ENCODE data around the gene TBC1D20.
"Not testable (repeated sequence)": the region's sequence is repeated elsewhere in the genome, so short reads cannot be mapped to it uniquely, and the experiment has no call there.

Gene TBC1D20

DNA sequence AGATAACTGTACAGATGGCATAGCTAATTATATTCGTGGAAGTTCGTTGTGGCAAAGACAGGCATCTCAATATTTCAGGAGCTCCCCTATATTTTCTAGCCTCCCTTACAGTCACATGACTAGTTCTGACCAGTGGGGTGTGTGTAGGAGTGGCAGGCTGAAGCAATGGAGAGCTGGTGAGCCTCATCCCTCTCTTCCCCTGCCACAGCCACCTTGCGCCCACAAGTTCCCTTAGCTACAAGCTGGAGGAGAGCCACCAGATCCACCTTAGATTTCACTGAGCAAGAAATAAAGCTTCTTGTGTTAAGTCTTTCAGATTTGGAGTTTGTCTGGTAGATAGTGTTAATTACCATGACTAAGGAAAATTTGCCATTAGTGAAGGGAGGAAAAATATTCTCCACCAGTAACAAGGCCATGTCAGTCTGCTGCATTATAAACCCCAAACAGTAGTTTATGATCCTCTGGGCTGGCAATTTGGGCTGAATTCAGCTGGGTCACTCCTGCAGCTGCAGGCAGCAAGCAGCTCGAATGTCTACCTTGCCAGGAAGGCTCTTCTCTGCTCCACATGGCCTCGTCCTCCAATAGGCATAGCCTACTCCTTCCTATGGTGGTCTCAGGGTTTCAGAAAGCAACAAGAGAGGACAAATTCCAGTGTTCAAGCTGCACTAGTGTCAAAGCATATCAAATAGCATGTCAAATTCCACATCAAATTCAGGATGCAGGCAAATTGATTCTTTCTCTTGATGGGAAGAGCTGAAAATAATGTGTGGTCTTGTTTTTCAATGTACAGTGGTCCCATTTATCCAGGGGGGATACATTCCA is 61.7 kb downstream of the TBC1D20 start:
- DNase-seq (ENCODE audit: low read depth), result no peak

DNA sequence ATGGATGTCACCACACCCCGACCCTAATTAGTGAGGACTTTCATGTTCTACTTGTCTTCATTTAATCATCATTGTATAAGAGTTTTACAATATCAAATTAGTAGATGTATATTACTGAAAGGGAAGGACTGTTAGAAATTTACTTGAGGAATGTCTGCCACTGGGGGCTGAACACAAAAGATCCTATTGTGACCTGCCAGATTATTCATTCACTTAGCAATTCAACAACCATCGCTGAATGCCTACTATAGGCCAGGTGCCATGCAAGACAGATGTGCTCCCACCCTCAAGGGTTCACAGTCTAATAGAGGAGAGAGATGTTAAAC is 62.2 kb downstream of the TBC1D20 start:
- DNase-seq (ENCODE audit: low read depth), result no peak

DNA sequence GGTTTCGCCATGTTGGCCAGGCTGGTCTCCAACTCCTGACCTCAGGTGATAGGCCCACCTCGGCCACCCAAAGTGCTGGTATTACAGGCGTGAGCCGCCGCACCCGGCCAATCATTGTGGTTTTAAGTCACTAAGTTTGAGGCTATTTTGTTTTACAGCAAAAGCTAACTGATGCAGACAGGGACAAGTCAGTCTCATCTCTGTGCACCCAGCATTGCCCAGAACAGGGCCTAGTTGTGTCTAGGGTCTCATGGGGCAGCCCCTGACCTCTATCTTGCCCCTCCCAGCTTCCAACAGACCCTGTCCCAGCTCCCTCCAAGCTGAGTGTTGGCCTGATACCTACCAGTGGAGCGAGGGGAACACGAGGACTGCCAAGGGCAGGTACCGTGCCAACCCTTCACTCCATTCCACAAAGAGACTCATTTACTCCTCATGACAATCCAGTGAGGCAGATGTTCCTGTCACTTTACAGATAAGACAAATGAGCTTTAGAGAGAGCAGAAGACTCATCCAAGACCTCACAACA is 63.1 kb downstream of the TBC1D20 start:
- no peak for DNase-seq (ENCODE audit: low read depth)

DNA sequence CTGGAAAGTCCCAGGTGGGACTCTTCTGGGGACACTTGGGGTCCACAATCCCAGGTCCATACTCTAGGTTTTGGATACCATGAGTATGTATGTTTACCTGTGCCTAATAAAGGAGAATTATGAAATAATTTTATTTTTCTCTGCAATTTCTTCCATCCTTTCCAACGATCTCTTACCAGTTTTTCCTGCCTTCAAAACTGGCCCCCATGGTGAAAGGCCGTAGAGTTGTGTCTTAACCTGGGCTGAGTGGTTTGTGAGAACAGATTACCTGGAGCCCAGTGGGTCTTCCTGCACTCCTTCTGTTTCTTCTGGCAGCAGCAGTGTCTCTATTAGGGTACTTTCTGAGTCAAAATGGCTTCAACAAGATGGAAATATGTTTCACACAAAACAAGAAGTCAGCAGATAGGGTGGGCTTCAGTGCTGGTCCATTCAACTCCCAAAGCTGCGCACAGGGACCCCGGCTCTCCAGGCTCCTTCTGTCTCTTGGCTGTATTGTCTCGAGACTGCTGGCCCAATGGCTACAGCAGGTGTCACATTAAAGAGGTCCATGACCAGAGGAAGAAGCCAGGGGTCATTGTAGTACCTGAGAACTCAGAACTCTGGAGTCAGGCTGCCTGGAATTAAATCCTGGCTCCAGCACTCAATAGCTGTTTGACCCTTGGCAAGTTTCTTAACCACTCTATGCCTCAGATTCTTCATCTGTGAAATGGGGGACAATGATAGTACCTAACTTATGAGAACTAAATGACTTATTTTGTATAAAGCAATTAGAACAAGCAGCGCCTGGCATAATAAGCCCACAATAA is 64.7 kb downstream of the TBC1D20 start:
- DNase-seq (ENCODE audit: low read depth), result no peak

DNA sequence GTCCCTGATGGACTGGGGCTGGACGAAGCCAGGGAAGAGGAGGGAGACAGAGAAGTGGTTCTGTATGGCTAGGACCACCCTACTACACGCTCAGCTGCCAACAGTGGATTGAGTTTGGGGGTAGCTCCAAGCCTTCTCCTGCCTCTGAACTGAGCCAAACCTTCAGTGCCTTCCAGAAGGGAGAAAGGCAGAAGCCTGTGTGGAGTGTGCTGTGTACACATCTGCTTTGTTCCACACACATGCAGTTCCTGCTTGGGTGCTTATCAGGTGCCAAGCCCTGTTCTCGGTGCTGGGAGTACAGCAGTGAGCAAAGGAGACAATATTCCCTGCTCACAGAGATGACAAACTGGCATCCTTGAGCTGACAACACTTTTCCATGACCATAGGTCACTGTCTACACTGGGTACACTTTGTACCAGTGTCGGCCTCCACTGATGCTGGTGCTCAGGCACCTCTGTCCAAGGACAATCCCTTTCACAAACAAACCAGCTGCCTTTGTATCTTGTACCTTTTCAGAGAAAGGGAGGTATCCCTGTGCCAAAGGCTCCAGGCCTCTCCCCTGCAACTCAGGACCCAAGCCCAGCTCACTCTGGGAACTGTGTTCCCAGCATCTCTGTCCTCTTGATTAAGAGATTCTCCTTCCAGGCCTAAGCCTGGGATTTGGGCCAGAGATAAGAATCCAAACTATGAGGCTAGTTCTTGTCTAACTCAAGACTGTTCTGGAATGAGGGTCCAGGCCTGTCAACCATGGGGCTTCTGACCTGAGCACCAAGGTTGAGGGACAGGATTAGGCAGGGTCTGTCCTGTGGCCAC is 65.5 kb downstream of the TBC1D20 start:
- DNase-seq (ENCODE audit: low read depth), result no peak

DNA sequence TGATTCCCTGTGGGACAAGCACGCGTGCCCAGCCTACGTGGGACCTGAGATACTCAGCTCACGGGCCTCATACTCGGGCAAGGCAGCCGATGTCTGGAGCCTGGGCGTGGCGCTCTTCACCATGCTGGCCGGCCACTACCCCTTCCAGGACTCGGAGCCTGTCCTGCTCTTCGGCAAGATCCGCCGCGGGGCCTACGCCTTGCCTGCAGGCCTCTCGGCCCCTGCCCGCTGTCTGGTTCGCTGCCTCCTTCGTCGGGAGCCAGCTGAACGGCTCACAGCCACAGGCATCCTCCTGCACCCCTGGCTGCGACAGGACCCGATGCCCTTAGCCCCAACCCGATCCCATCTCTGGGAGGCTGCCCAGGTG is 66.1 kb downstream of the TBC1D20 start:
- DNase-seq (ENCODE audit: low read depth), result no peak

DNA sequence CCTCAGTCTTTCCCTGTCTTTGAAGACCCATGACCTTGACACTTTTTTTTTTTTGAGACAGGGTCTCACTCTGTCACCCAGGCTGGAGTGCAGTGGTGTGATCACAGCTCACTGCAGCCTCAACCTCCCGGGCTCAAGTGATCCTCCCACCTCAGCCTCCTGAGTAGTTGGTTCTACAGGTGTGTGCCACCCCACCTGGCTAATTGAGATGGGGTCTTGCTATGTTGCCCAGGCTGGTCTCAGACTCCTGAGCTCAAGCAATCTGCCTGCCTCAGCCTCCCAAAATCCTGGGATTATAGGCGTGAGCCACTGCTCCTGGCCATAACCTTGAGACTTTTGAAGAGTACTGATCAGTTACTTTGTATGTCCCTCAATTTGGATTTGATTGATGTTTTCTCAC is 69.0 kb downstream of the TBC1D20 start:
- not testable (repeated sequence) for DNase-seq (ENCODE audit: low read depth)

DNA sequence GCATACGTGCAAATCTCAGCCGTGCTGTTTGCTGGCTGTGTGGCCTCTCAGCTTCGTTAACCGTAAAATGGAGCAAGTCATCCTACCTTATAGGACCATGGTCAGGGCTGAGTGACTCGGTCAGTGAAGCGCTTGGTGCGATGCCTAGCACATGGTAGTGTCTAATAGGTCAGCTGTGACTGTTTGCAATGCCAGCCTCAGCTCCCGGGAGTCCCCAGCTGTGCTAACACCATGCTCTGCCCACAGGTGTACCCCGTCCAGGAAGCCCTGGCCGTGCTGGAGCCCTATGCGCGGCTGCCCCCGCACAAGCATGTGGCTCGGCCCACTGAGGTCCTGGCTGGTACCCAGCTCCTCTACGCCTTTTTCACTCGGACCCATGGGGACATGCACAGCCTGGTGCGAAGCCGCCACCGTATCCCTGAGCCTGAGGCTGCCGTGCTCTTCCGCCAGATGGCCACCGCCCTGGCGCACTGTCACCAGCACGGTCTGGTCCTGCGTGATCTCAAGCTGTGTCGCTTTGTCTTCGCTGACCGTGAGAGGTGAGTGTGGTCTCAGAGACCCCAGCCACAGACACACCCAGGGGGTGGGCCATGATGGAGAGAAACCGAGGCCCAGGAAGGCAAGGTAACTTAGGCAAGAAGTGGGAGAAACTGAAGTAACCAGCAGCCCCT is 71.2 kb downstream of the TBC1D20 start:
- DNase-seq (ENCODE audit: low read depth), result no peak

DNA sequence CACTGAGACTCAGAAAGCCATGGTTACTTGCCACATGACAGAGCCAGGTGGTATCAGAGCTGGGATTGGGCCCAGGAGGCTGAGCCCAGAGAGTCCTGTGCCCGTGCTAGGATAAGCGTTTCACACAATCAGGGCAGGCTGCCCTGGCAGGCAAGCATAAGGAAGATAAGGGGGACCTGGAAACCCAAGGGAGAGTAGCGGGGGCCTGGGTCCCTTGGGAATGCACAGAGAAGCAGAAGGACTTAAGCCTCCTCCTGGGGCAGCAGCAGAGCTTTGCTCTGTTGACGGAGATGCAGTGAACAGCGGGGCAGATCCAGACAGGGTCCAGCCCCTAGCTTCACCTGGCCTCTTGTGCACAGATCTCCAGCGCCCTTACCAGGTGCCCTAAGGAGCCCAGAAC is 73.1 kb downstream of the TBC1D20 start:
- no peak for DNase-seq (ENCODE audit: low read depth)

DNA sequence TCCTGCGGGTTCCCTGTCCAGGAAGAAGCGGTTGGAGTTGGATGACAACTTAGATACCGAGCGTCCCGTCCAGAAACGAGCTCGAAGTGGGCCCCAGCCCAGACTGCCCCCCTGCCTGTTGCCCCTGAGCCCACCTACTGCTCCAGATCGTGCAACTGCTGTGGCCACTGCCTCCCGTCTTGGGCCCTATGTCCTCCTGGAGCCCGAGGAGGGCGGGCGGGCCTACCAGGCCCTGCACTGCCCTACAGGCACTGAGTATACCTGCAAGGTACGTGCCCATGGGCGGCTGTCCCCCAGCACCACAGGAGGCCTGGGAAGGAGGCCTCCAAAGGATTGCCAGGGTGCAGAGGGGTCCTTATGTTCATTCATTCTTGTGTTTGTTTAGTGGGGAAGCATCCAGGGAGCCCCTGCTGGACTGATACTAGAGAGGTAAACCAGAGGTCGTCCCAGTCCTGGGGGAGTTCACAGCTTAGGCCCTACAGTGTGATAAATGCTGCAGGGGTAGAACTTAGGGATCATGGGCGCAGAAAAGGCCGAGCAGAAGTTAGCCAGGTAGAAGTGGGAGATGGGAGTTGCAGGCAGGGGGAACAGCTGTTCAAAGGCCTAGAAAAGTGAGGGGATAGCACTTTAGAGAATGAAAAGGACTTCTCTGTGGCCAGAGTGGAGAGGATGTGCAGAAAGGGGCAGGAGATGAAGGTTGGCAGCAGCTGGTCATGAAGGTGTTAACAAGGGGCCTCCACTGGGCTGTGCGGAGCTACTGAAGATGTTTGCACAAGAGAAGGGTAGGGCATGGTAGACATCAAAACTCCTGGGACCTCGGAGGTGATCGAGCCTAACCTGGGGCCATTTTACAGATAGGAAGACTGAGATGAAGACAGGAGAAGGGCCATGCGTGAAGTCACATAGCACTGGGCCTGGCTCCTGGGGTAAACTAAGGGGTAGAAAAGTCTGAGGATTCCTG is 74.0 kb downstream of the TBC1D20 start:
- no peak for DNase-seq (ENCODE audit: low read depth)

DNA sequence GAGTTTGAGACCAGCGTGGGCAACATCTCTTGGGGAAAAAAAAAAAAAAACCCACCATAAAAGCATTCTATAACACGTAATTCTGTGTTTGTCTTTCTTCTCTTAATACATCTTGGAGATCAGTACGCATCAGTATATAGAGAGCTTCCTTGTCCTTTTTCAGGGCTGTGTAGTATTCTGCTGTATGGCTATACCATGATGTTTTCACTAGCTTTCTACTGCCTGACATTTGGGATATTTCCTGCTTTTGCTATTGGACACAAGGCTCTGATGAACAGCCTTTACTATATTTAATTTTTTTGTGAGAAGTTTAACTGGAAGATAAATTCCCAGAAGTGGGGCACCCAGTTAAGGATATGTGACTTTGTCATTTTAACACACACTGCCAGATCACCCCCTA is 74.8 kb downstream of the TBC1D20 start:
- no peak for DNase-seq (ENCODE audit: low read depth)

DNA sequence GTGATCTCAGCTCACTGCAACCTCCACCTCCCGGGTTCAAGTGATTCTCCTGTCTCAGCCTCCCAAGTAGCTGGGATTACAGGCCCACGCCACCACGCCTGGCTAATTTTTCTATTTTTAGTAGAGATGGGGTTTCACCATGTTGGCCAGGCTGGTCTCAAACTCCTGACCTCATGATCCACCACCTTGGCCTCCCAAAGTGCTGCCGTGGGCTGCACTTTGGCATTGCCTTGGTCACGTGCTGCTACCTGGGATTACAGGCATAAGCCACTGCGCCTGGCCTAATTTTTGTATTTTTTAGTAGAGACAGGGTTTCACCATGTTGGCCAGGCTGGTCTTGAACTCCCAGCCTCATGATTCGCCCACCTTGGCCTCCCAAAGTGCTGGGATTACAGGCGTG is 75.7 kb downstream of the TBC1D20 start:
- not testable (repeated sequence) for DNase-seq (ENCODE audit: low read depth)
